ENCODE measurements around the gene SLC44A2.
A peak's percentile ranks its signal among the peaks of the same experiment; 100 is the strongest.

The SLC44A2 gene

DNA sequence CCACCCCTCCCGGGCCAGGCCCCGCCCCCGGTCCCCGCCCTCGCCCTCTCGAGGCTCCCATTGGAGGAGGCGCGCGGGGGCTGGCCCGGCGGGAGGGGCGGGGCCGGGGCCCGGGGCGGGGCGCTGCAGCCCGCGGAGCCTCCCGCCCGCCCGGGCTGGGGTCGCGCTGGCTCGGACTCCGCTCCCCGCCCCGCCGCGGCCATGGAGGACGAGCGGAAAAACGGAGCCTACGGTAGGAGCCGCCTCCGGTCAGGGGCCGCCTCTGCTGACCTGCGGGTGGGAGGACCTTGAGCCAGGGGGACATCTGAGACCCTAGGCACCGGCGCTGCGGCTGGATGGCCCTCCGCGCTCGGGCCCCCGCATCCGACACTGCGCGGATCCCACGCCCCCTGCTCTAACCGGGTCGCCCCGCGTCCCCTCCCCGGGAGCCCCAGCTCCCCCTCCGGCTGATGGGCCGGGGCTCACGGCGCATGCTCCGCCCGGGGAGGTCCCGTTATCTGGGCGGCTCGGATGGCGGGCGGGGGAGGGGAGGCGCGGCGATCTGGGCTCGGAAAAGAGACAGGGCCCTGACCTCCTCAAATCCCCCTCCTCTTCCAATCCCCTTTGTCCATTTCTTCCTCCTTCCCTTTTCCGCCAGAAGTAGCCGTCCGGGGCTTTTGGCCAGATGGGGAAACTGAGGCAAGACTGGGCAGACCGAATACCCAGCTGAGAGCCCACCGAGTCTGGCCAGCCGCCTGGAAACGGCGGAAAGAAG, 22.8 kb upstream of the SLC44A2 start:
- TF ChIP-seq, protein P1, sequence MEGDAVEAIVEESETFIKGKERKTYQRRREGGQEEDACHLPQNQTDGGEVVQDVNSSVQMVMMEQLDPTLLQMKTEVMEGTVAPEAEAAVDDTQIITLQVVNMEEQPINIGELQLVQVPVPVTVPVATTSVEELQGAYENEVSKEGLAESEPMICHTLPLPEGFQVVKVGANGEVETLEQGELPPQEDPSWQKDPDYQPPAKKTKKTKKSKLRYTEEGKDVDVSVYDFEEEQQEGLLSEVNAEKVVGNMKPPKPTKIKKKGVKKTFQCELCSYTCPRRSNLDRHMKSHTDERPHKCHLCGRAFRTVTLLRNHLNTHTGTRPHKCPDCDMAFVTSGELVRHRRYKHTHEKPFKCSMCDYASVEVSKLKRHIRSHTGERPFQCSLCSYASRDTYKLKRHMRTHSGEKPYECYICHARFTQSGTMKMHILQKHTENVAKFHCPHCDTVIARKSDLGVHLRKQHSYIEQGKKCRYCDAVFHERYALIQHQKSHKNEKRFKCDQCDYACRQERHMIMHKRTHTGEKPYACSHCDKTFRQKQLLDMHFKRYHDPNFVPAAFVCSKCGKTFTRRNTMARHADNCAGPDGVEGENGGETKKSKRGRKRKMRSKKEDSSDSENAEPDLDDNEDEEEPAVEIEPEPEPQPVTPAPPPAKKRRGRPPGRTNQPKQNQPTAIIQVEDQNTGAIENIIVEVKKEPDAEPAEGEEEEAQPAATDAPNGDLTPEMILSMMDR (conservative IDR thresholded peaks at IDR 0.05): no peak
- no peak for TF ChIP-seq ZFX (IDR thresholded peaks at IDR 0.05)
- H3K27ac ChIP-seq: no peak overlapping the region

DNA sequence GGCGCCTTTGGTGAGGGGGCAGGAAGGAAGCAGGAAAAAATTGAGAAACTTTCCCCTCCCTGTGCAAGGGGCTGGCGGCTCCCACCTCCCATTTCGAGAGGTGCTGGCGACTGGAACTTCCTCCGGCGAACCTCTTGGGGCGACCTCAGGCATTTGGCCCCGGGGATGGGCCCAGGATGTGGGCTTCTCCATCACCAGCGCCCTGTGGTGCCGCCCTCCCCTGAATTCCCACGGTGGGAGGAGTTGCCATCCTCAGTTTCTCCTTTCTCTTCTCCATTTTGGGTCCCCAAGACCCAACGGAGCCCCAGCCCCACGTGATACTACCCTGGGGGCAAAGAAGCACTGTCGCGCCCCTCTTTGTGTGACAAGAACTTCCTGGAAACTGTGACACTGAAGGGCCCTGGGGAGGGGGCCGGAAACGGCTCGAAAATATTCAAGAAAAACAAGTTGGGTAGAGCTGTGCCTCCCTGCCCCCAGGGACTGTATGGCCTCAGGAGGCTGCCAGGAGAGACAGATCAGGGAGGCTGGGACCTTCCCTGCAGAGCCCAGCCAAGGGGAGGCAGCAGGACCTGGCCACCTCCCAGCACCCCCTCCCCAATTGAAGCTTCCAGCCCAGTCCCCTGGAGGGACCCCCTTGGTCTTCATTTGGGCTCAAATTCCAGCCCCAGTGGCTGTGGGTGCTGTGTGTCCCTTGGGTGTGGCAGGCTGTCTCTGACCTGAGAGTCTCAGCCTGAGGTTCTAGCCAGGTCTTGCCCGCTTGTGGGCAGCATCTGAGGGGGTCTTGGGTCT, 22.1 kb upstream of the SLC44A2 start:
- peak overlapping the region; percentile 29; the same call in 1 of the 2 replicates for H3K27ac ChIP-seq
- no peak for TF ChIP-seq ZFX (IDR thresholded peaks at IDR 0.05)
- TF ChIP-seq, protein P1 (conservative IDR thresholded peaks at IDR 0.05): no peak

DNA sequence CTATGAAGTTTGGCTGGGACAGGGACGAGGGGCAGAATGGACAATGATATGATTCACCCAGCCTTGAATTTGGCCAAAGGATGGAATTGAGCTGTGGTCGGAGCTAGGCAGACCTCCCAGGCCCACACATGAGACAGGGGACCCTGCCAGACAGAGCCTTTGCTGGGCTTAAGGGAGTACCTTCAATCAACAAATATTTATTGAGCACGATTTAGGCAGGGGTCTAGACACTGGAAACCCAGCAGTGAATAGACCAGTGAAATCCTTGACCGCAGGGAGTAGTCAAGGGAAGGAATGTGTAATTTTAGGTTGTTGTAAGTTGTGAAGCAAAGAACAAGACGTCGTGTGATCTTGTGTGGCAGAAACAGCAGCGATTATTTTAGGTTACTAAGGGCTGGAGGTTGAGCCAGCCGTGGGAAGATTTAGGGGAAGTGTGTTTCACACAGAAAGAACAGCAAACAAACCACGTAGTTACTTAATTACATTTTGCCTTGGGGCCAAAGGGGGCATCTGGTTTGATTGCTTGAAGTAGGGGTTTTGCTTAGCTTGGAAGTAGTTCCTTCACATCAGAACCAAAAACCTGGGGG, 21.4 kb upstream of the SLC44A2 start:
- TF ChIP-seq, protein P1 (conservative IDR thresholded peaks at IDR 0.05): no peak
- TF ChIP-seq ZFX (IDR thresholded peaks at IDR 0.05): no peak
- H3K27ac ChIP-seq: peak overlapping the region; percentile 29

DNA sequence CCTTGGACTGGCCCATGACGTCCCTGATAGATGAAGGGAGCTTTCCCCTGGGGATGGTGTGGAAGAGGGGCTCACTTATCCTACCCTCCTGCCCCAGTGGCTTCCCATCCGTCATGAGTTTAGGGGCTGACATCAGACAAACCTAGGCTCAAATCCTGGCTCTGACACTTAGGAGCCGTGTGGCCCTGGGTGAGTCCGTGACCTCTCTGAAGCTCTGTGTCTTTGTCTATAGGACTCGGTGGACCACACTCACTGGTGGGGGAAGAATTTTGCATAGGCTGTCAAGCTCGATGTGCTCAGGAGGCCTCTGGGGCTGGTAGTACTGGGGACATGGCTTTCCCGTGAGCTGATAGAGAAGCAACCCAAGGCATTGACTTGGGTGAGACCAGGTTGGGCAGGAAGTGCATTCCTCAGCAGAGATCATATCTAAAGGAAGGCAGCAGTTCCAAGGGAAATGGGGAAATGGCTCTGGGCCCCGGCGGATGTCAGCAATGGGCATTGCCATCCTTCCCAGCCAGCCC, 20.8 kb upstream of the SLC44A2 start:
- H3K27ac ChIP-seq: peak overlapping the region; percentile 29
- TF ChIP-seq, protein P1 (conservative IDR thresholded peaks at IDR 0.05): no peak
- TF ChIP-seq ZFX (IDR thresholded peaks at IDR 0.05): no peak

DNA sequence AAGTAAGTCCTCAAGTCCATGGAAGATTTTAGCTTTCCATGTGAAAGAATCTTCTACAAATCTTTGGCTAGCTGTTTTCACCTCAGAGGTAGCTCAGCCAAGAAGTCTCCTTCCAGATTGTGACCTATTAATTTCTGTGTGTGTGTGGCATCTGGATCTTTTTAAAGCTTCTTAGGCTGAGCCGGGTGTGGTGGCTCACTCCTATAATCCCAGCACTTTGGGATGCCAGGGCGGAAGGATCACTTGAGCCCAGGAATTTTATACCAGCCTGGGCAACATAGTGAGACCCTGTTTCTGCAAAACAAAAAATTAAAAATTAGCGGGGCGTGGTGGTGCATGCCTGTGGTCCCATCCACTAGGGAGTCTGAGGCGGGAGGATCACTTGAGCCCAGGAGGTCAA, 13.4 kb upstream of the SLC44A2 start:
- no peak for TF ChIP-seq ZFX (IDR thresholded peaks at IDR 0.05)
- TF ChIP-seq, protein P1 (conservative IDR thresholded peaks at IDR 0.05): no peak
- no peak overlapping the region for H3K27ac ChIP-seq

DNA sequence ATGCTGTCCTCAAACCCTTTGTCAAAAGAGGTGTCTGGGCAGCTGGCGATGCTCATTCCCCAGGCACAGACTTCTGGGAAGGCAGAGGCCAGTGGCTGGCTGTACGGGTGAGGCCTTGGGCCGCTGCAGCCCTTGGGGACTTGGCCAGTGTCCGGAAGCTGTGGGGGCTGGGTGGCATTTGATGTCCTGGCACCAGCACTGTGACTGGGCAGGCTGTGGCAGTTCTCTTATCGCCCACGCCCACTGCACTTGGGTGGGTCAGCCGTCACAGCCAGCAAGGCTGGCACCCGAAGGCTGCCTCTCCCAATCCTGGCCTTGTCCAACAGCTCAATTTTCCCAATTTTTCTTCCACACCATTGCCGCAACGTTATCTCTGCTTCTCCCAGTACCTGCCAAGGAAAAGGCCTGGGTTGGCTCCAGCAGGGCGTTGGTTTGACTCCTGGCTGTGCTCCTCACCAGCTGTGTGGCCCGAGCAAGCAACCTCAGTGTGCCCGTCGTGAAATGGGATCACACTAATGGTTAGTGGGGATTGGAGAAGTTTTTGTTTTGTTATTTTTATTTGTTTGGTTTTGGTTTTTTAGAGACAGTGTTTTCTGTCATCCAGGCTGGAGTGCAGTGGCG, 12.7 kb upstream of the SLC44A2 start:
- TF ChIP-seq, protein P1 (conservative IDR thresholded peaks at IDR 0.05): no peak
- no peak for TF ChIP-seq ZFX (IDR thresholded peaks at IDR 0.05)
- no peak overlapping the region for H3K27ac ChIP-seq

Measured in C4-2B (cell line).